NCI-H1417 (cell line): ENCODE measurements around the gene CCDC137.

Experiments used
- DNase-seq, 3 experiments: peaks; one replicate each; lab custom pipeline; 2025; lab: John Stamatoyannopoulos, UW

The CCDC137 gene

GRCh38 chr17:81715872-81716673, 49.5 kb downstream of the CCDC137 start:
- DNase-seq, result no peak

DNA sequence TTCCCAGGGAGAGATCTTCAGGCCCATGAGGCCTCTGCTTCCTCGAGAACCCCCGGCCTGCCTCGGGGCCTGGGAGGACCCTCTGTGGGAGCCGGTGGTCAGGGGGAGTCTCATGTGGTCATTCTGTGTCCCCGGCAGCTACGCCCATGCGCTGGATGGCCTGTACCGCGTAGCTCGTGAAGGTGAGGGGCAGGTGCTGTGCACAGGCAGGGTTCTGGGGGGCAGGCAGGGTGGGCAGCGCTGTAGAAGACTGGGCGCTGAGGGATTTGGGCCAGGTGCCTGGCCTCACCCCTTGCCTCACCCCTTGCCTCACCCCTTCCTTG, 50.1 kb downstream of the CCDC137 start:
- no peak for DNase-seq

GRCh38 chr17:81717049-81717765, 50.7 kb downstream of the CCDC137 start:
- DNase-seq, result no peak

- no peak for DNase-seq
Measured at GRCh38 chr17:81717766-81718089, 51.2 kb downstream of the CCDC137 start.

DNA sequence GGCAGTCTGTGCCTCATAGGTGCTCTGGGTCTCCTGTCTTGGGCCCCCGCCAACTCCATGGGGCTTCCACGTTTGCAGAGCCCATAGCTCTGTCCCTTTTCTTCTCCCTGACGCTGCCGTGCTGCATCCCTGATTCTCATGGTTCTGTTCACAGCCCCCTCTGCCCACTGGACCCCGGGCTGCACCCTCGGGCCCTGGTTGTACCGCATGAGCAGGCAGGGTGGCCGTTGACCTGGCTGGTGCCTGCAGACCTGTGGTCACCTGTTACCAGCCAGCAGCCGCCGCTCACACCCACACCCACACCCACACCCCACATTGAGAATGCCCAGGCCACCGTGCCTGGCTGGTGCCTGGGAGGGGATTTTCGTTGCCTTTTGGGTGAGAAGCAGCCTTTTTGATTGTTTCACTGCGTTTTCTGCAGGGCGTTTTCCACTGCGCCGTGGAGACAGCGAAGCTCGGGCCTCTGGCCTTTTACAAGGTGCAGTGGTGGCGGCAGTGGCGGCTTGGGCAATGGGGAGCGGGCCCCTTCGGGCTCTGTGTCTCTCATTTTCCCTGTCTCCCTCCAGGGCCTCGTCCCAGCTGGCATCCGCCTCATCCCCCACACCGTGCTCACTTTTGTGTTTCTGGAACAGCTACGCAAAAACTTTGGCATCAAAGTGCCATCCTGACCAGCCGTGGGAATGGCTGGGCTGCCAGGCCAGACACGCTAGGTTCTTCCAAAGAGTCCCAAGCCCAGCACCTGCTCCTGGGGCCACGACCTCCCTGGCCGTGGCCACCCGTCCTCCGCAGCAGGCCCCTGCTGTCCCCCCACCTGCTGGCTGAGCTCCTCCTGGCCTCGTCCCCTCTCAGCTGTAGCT, 53.1 kb downstream of the CCDC137 start:
- DNase-seq, result no peak

DNA sequence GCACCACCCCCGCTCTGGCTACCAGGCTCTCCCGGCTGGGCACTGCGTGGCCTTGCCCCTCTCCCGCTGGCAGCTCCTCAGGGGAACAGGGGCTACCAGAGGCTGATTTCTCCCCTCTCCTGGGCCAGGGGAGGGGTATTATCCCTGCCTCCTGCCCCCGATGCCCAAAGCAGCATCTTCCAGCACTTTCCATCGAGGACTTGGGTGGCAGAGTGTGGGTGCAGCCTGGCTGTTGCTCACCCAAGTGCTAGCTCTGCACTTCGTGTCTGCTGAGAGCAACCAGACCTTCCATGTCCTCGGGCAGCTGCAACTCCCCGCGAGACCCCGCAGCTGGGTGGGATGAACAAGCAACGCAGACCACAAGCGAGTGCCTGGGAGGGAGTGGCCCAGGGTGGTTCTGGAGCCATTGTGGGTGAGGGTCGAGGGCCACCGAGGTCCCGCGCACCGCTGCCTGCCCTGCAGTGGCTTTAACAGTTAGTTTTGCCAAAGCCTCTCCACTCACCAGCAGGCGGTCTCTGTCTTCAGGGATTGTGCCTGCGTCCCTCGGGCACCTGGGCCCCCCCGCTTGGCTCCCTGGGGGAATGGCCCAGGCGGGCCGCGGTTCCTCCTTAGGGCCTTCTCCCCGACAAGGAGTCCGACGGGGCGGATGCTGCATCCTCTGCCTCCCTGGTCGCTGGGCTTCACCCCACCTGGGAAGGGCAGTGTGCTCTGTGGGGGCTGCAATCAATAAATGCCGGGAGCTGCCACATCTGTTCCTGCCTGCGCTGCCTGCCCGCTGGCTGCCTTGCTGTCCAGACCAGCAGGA, 53.9 kb downstream of the CCDC137 start:
- no peak for DNase-seq

DNA sequence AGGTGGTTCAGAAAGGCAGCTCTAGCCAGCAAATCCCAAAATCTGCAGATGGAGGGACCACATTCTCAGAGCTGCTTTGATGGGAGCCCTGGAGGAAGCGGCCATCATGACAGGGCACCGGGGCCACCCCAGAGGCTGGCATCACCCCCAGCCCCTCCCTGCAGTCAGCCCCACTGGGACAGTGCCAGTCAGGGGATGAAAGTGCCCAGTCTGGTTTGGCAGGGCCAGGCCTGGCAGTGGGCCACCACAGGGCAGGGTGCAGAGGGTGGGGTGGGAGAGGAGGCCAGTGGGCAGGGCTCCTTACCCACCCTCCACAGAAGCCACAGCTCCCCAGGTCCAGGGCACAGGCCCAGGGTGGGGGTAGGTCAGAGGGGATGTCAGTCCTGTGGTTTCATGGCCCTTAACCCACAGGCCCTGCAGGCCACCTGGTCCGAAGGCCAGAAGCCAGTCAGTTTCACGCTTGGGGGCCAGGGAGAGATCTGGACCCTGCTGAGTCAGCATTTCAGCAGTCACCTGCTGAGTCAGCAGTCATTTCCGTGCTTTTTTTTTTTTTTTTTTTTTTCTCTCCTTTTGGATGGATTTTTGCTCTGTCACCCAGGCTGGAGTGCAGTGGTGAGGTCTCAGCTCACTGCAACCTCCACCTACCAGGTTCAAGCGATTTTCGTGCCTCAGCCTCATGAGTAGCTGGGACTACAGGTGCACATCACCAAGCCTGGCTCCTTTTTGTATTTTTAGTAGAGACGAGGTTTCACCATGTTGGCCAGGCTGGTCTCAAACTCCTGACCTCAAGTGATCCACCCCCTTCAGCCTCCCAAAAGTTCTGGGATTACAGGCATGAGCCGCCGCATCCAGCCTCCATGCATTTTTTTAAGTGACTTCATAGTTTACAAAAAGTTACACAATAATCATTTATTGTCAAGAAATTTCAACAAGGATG, 55.9 kb downstream of the CCDC137 start:
- peak in 1 of 3 experiments; percentile 38 for DNase-seq
